NCI-H2227 treated with DMSO at 0.1 percent for 48 hours (cell line): ENCODE measurements around the gene SETD4.
"Not testable (repeated sequence)": the region's sequence is repeated elsewhere in the genome, so short reads cannot be mapped to it uniquely, and the experiment has no call there.

ENCODE experiments used
- DNase-seq: peaks from one replicate; lab custom pipeline; 2025; lab: John Stamatoyannopoulos, UW

Gene SETD4

DNA sequence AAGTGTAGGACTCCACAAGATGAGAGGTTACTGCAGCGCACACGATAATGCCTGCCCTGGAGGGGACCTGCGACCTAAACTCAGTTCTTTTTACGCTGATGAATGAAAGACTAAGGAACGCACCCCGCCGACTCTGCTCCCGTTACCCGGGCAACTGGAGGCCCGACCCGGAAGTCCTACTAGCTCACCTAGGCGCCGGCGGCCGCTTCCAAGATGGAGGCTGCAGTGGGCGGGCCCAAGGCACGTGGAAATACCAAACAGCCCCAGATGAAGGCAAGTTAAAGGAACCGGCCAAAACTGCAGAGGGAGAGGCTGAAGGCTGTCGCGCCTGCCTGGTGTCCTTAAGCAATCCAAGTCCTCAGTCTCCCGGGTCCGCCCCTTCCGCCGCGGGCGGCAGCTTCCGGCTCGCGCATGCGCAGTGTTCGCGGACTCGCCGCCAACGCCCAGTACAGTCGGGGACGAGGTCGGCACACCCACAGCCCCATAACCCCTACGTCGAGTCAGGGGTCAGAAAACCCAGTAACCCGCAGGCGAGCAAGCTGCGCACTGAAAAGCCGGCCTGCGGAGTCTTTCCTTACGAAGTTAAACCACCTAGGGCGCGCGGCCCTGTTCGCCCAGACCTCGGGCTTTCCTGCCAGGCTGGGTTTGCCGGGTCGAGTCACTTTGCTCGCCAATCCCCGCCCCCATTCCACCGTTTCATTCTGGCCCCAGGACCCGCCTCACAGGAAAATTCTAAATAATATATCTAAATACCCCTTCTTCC, at the start of gene SETD4:
SETD4 (minus strand) TSS at position 368 of the 763 bp plus-strand sequence. CDS start 1,638 bp downstream, outside the sequence.
- peak; percentile 96 for DNase-seq

GRCh38 chr21:36109868-36110267, 49.5 kb upstream of the SETD4 start:
- DNase-seq, result no peak

GRCh38 chr21:36105327-36105842, 45.1 kb upstream of the SETD4 start:
- DNase-seq, result no peak

DNA sequence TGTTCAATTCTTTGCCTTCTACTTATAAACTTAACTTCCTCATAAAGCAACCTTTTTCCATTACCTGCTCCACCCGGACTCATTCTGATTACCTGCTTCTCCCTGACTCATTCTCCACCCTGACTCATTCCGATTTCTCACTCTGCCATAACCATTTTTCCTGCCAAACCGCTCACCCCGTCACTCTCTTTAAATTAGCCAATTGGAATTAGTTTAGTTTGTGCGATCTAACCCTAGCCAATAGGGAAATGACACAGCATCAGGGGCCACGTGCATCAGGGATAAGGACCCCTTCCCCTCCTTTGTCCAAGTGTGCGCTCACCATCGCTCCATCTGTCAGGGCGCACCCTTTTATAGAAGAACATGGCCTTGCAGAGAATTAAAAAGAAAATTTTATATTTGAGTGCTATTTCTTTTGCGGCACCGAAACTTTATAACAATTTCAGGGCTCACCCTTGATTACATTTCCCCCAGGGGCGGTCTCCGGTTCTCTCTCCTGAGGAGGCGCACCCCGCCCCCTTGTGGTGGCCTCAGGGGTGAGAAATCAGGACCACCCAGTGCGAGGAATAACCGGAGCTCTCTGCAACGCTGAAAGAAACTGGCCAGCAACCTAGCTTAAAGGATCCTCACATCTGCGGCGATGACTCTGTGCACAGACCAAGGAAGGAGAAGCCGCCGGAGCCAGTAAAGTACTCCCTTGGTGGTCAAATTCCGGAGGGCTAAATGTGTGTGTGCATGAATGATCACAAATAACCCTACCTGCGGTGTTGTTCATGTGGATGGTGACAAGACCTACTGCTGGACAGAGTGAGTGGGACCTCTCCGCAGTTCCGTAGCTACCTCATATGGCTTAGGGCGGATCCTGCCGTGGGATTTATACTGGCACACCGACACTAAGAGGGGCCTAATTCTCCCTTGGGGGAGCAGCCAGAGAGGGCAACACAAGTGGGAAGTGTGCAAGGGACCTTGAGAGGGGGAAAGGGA, 44.3 kb upstream of the SETD4 start:
- no peak for DNase-seq

- DNase-seq, result no peak
These were observed 43.1 kb upstream of the SETD4 start for GRCh38 chr21:36103434-36103833.

- DNase-seq, result no peak
These were observed 40.8 kb upstream of the SETD4 start for GRCh38 chr21:36100971-36101641.

- DNase-seq, result not testable (repeated sequence)
These were observed 39.4 kb upstream of the SETD4 start for GRCh38 chr21:36099695-36100211.

- DNase-seq, result no peak
These were observed 38.7 kb upstream of the SETD4 start for GRCh38 chr21:36099000-36099399.

- DNase-seq, result no peak
These were observed 37.8 kb upstream of the SETD4 start for GRCh38 chr21:36098182-36098532.

GRCh38 chr21:36097427-36098181, 37.3 kb upstream of the SETD4 start:
- no peak for DNase-seq

GRCh38 chr21:36096398-36097290, 36.3 kb upstream of the SETD4 start:
- DNase-seq, result no peak

- DNase-seq, result no peak
These were observed 33.2 kb upstream of the SETD4 start for GRCh38 chr21:36093512-36093911.

DNA sequence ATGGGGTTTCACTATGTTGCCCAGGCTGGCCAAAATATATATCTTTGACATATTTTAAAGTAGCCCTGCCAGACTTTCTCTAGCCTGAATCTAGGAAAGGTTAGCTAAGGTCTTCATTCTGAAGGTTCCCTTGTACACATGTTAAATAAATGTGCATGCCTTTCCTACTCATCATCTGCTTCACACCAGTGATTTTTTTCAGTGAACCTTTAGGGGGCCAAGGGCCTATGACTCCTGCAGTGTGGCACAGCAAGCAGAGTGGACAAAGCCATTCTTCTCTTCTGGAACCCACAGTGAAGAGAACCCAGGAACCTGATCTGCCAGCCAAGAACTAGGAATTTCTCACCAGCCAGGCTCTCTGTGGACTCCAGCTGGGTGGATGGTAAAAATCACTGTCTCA, 32.4 kb upstream of the SETD4 start:
- DNase-seq, result no peak

GRCh38 chr21:36089946-36090345, 29.6 kb upstream of the SETD4 start:
- DNase-seq, result no peak

- DNase-seq, result no peak
These were observed 27.2 kb upstream of the SETD4 start for GRCh38 chr21:36087362-36088138.

- DNase-seq, result no peak
These were observed 21.9 kb upstream of the SETD4 start for GRCh38 chr21:36082237-36082664.

DNA sequence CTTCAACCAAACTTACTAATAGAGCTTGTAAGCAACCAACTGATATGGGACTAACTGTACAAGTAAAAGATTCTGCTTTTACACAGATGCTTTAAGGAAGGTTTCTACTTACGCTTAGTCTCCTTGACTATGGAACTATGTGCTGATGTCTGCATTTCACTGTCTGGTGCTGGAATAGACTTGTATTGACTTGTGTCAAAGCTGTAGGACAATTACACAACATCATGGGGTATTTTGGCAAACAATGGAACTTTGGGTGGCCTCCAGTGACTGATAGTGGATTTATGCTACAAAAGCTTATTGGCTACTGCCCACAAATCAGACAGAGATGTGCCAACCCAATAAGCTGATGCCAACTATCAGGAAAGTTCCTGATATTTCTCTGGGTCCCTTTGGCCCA, 20.1 kb upstream of the SETD4 start:
- DNase-seq, result no peak

DNA sequence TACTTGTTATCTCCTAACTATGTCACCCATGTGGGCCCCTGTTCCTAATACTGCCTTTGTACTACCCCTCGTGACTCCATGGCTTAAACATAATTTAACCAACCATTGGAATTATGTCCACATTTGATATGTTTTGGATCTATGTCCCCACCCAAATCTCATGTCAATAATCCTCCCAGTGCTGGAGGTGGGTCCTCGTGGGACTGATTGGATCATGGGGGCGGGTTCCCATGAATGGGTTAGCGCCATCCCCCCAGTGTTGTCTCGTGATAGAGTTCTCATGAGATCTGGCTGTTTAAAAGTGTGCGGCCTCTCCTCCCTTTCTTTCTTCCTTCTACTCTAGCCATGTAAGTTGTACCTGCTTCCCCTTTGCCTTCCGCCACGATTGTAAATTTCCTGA, 19.3 kb upstream of the SETD4 start:
- no peak for DNase-seq

- DNase-seq, result no peak
These were observed 18.8 kb upstream of the SETD4 start for GRCh38 chr21:36079010-36079649.
